Dedifferentiated amniotic fluid mesenchymal stem cell (primary cell): Measurements from ENCODE around the gene PARD6A.

Source experiments
- DNase-seq: peaks from one replicate; pipeline ENCODE4 v3.0.0-alpha.2; 2016; ENCODE audit errors: extremely low spot score

PARD6A gene

DNA sequence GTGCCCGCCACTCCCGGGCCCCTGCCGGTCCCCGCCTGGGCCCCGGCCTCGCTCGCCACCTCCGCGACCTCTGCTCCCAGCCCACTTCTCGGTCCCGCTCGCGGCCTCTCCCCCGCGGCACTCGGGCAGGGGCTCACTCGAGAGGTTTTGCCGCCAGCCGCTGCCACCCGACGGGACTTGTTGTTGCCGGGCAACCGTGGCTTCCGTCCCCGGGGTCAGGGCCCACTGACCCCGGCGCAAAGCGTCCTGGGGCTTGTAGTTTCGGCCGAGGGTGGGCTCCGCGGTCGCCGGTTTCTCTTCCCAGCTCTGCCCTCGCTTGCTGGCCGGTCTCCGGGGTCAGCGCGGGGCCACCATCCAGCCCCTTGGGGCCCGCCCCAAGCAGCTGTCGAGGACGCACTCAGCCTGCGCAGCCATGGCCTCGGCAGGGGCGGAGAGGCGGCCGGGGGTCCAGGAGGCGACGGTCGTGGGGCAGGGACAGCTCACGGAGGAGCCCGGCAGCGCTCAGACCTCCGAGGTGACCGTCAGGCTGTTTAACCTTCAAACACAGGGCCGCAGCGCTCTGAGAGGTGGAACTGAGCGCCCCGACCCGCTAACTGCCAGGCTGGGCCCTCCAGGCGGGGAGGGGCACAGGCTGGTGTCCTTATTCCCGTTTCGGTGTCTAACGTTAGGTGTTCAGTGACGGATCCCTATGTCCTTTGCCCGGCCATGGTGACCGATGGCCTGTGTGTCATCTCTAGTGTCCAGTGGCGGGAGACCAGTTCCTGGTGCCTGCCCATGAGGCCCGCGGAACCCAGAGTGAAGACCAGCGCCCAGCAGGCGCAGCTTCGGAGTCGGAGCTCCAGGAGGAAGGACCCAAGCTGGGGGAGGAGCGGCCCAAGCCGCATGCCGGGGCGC is 6.0 kb downstream of the PARD6A start, which contains the start of the genes C16orf86 and ENKD1:
Gene C16orf86 (plus strand): TSS at position 256 of the 894 bp plus-strand sequence. CDS start 157 bp downstream, at position 413.
Gene ENKD1 (minus strand): TSS at position 192 of the 894 bp plus-strand sequence. CDS start 308 bp downstream, outside the sequence.
- peak; percentile 19 for DNase-seq

DNA sequence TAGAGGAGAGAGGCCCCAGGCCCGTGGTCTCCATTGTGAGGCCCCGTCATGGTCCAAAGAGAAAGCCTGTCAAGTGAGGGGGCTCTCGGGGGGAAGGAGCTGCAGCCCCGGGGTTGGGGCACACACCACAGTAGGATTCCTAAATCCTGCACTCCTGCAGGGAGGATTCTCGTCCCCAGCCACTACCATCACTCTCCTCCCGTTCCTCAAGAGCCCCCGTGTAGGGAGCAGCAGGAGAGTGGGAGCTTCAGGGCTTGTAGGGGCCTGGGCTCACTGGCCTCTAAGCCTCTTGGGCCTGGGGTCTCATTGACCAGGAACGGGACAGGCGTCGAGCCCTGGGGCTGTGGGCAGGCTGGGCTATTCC is 6.7 kb downstream of the PARD6A start:
- DNase-seq, result no peak

DNA sequence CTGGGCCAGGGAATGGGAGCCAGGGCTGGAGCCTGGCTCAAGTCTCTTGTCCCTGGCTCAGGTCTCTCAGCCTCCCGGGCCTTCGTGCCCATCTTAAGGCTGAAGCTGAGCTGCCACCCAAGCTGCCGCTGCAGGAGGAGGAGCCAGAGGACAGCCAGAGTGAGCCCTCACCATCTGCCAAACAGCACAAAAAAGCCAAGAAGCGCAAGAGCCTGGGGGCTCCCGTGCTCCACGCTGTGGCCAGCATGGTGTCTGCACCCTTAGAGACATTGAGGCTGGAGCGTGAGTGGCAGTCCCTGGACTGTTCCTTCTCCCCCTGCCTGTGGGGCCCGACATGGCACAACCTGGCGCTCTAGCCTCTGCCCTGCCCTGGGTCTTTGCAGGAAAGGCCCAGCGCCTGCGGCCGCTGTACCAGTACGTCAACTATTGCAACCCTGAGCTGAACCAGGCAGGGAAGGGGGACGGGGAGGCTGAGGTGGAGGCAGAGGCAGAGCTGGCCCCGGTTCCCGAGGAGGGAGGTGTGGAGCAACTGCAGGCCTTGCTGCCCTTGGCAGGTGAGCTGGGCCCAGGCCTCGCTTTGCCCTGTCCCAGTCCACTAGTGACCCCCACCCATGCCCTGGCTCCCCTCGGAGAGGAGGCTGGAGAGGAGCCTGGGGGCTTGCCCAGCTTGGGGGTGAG is 7.2 kb downstream of the PARD6A start:
- peak; percentile 94 for DNase-seq

DNA sequence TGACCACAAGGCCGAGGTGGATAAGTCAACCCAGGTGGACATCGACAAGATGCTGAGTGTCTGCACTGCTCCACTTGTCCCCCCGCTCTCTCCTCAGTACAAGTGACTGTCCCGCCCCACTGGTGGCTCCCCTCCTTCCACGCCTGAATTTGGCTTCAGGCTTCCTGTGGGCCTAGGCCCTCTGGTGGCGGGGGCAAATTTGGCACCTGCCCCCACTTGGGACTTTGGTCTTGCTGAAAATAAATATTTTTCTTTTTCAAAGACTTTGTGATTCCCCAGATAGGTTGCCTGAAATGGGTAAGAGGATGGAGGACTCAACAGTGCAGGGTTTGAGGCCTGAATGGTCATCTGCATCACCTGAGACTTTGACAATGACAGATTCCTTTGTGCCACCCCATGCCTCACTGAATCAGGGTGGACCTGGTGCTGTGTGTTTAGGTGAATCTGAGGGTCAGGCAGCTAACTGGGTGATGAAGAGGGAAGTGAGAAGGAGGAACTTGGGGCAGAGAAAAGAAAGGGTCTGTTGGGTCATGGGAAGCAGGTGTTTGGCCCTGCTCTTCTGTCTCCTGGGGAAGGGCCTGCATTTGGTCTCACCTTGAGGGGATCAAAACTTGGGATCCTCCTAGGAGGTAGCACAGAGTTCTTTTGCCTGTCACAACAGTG is 7.9 kb downstream of the PARD6A start:
- DNase-seq, result no peak

DNA sequence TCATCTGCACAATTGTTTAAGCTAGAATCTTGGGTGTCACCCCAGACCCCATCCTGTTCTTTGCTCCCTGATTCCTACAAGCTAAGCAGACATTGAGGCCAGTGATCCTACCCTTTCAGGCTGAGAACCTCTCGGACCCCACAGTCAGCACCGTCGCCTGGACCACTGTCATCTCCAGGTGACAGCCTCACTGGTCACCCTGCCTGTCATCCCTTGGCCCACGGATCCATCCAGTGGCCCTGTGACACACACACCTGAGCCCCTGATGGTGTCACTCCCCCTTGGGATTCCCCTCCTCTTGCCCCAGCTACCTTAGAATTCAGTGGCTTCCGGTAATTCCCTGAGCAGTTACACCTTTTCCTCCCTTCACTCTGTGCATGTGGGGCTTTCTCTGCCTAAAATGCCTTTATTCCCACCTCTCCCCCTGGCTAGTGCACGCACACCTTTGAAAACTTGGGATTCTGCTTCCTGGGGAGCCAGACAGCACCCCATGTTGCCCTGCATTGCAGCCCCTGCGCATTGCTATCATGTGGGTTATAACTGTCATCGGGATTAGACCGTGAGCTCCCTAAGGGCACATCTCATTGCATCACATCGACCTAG is 8.8 kb downstream of the PARD6A start:
- DNase-seq, result no peak

DNA sequence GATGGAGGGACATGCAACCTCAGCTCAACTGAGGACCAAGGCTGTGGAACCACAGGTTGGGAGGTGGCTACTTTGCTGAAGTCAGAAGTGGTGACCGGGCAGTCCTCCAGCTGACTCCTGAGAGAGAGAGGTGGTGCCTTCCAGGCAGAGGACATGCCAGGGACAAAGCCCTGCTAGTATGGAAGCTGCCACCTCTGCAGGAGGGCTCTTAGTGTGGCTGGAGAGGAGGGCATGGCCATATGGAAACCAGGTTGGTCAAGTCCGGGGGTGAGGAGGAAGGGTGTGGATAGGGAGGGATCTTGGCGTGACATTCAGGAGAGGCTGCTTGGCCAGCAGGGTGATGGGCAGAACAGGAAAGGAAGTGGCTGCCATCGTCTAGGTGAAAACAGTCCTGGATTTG is 11.5 kb downstream of the PARD6A start:
- no peak for DNase-seq

DNA sequence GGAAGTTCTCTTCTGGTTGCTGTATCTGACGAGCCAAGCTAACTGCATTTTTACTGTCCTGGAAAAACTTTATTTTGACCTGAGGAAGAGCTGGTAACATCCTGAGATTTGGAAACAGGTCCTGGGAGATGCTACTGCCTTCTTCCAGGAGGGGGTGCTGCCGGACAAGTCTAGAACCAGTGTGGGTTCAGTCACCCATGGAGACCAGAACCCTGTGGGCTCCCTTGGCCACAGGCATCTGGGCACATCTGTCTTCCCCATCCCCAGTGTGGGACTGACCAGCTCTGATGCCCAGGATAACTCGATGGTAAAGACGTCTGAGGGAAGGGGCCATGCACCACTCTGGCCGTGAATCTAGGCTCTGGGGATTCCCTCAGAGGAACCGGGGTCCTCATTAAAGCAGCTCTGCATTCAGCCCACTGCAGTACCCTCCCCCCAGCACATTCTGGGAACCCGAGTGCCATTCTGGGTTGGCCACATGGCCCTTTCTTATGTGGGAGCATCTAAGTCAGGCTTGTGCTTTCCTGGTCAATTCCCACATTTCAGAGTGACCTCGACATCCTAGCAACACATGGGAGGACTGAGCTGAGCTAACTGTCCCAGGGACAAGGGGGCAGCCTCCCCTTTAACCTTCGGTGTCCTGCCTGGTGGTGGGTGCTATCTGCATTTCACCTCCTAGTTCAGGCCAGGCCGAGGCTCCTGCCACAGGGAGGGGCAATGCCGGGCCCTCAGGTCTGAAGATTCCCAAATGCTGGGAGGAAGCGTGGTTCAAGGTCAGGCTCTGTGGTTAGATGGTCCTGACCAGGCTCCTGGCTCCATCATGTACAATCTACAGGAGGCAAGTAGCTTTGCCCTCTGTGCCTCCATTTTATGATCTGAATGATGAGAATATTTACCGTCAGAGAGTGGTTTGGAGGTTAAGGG is 12.2 kb downstream of the PARD6A start:
- DNase-seq, result peak; percentile 15

DNA sequence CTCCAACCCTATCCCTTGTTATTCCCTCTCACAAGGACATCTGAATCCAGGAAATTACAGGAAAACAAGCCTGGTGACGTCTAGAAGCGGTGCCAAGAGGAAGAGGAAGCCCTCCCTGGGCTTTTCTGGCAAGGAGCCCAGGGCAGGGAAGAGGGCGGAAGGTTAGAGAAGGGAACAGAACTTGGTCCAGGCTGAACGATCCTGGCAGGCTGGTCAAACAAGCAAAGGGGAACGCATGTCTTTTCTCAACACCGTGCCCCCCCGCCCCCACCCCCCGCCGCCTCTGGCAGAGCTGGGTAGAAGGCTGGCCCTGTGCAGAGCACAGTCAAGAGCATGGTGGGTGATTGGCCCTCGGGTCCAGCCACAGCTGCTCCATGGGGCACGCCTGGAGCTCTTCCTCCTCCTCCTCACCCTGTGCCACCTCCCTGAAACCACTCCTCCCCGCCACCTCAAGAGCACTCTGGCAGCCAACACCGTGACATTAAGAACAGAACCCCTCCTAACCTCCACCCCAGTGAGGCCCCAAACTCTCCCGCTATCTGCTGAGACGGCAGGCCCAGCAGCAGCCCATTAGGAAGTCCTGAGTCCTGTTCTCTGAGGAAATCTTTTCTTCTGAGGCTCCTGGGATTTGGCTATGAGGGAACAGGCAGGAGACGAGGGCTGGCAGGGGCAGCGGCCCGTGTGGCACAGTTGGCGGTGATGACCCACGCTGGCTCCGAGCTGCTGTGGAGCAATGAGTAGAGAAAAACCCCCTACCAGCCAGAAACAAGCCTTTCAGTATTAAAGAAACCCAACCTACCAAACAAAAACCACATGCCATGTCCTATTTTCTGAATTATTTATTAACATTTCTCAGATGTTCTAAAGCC is 13.2 kb downstream of the PARD6A start:
- DNase-seq, result no peak

DNA sequence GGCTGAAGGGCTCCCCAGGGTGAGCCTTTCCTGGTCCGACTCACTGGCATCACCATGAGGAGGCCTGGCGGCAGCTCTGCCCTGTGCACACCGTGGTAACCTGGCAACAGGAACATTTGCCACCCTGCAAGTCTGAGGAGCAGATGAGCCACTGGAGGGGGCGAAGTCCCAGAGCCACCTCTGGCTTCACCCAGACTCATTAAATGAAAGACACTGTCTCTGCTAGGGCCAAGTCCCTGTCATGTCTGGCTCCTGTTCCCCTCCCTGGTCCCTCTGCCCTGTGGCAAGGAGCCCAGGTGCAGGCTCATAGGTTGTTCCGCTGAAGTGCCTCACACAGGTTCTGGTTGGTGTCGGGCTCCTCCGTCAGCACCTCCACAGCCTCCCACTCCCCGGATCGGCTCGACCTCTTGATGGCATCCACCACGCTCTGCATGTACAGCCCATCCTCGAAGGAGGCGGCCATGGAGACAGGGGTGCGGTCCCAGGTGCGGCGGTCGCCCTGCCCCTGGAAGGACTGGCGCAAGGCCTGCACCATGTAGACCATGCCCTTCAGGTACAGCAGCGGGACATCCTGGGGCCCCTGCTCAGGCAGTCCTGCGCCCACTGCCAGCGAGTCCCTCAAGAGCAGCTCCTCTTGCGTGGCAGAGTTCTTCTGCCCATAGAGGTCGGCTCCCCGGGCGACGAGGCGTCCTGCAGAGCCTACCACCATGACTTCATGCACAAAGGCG is 14.3 kb downstream of the PARD6A start:
- no peak for DNase-seq

DNA sequence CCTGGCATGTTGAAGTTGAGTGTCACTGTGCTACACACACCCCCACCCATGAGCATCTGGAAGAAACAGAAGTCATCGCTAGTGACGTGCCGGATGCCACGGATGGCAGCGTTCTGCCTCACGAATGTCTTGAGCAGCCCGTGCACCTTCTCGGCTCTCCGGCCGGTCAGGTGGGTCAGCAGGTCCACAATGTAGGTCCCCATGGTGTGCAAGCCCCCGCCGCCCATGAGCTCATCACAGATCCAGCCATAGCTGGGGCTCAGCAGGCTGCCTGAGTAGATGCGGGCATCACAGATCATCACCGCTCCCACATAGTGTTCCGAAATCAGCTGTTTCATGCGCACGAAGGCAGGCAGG is 14.8 kb downstream of the PARD6A start:
- no peak for DNase-seq

DNA sequence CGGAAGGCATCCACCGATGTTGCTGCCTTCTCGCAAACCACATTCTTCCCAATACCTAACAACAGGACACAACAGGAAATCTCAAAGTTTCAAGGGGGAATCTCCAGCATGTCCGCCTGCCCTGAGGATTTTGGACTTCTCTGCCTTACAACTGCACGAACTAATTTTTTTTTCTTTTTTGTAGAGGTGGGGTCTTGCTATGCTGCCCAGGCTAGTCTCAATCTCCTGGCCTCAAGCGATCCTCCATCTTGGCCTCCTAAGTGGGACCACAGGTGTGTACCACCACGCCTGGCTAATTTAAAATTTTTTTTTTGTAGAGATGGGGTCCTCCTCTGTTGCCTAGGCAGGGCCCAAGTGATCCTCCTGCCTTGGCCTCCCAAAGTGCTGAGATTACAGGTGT is 15.2 kb downstream of the PARD6A start:
- DNase-seq, result no peak

DNA sequence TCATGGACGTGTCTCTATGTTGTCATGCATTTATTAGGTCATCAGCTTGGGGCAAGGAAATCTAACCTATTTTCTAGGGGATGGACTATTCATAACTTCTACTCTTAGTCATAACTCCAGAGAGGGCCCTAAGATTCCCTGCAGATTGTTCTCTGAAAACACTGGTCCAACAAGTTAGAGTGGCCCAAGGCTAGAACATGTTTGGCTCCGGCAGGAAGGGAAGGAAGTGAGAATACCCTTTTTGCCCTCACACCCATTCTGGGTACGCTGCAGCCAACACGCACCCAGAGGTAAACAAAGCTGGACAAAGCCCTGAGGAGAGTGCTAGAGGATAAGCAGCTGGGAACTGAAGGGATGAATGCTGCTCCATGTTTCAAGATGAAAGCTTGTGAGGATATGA is 15.8 kb downstream of the PARD6A start:
- DNase-seq, result no peak

DNA sequence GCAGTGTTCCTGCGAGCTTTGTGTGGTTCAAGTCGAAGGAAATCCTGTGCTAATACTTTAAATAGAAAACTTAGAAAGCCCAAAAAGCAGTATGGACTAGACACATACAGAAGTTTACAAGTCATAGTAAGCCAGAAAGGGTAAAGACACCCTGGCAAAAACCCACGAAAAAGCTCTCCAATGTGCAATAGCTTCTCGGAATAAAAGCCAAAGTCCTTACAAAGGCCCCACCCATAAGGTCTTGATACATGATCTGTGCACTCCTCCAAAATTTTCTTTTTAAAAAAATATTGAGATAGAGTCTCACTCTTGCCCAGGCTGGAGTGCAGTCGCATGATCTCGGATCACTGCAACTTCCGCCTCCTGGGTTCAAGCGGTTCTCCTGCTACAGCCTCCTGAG is 16.2 kb downstream of the PARD6A start:
- DNase-seq, result no peak

DNA sequence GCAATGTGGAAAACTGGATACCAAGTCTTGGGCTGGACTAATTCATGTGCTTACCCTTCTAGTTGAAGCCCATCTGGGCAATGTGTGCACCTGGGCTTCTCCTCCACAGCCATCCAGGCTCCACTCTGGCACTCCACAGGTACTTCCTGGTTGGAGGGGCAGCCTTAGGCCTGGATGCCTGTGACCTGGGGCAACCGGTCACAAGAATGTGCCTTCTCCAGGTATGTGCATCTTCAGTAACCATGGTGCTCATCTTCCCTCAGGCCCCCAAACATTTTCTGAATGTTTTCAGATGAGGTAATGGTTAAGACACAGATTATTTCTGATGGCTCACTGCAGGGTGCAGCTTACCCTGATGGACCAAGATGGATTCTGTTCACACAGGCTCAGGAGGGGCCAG is 17.0 kb downstream of the PARD6A start:
- DNase-seq, result no peak

DNA sequence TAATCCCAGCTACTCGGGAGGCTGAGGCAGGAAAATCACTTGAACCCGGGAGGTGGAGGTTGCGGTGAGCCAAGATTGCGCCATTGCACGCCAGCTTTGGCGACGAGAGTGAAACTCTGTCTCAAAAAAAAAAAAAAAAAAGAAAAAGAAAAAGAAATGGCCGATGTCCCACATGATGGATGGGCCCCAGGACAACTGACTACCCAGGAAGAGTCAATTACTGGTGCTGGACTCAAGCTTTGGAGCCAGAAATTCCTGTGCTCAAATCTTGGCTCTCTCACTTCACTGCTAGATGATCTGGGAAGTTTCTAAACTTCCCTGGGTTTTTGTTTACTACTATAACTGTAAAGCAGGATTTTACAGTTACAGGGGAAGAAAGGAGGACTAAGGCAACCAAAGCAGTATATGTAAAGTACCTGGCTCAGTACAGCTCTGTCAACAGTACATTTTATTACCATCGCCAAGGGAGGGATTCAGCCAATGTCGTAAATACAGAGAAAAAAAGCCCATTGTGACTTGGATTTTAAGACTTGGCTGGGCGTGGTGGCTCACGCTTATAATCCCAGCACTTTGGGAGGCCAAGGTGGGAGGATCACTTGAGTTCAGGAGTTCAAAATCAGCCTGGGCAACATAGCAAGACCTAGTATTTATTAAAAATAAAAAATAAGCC is 17.7 kb downstream of the PARD6A start:
- no peak for DNase-seq

DNA sequence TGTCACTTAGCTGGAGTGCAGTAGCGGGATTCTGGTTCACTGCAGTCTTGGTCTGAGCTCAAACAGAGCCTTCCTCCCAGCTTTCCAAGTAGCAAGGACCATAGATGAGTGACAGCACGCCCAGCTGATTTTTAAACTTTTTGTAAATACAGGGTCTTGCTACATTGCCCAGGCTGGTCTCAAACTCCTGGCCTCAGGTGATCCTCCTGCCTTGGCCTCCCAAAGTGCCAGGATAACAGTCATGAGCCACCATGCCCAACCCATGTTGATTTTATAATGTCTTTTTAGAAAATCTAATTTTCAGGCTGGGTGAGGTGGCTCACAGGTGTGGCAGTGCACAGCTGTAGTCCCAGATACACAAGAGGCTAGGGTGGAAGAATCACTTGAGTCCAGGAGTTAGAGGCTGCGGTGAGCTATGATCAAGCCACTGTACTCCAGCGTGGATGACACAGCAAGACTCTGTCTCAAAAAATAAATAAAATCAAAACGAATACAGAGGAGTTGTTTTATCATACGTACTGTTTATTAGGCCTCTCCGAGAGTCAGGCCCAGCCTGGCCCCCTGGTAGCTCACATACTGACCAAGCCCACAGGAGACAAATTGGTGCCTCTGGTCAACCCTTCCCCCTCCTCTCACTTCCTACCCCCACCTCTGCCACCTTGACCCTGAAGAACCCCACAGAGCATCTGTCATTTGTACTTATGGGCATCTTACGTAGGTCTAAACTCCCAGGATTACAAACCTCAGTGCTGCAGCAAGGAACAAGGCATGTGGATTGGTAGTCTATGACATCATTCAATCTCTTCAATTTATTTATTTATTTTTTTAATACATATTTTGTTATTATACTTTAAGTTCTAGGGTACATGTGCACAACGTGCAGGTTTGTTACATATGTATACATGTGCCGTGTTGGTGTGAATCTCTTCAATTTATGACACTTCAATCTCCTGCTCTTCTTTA is 19.5 kb downstream of the PARD6A start:
- DNase-seq, result no peak

DNA sequence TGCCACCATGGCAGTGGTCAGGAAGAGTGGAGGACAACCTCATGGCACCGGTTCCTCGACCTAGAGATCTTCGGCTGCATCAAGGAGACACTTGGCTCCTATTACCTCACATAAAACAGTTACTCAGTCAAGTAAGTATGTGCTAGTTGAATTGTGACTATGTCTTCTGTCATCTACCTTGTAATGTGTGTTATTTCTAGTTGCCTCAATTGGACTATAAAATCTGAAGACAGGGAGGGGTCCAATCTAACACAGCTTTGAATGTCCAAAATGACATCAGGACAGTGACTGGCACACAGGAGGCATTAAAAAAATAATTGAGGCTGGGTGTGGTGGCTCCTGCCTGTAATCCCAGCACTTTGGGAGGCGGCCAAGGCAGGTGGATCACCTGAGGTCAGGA is 23.0 kb downstream of the PARD6A start:
- DNase-seq, result no peak
